Measurements from ENCODE around the gene NOSTRIN. TPM values are rescaled to one million over a fixed set of nuclear protein-coding genes. Genes with fewer than 3 reads are reported as not detected.

Gene NOSTRIN
- total and polyA plus RNA-seq, 2 donors (not counting 3 experiments of a cell fraction or from before 2014, with no cell fraction given): 0.03 to 0.75 TPM

GRCh38 chr2:168805615-168806014, 3.2 kb downstream of the NOSTRIN start:
- CTCF ChIA-PET: interaction anchor here (2.0 kb wide), 1 partner anchor 459 kb away, joined by 5 read pairs; no protein-coding TSS in a partner anchor
- TF ChIP-seq MYC (IDR thresholded peaks at IDR 0.05; ENCODE audit: low read depth, low read length): no peak
- TF ChIP-seq GATA2 (IDR thresholded peaks at IDR 0.05; ENCODE audit: insufficient read depth, insufficient read length, low read depth, low read length): no peak
- no peak for TF ChIP-seq FOS (IDR thresholded peaks at IDR 0.05; ENCODE audit: borderline replicate concordance, insufficient read depth, low read length)
- no peak for TF ChIP-seq JUN (IDR thresholded peaks at IDR 0.05; ENCODE audit: borderline replicate concordance, insufficient read depth, insufficient read length, low read depth)
- TF ChIP-seq, protein P1, sequence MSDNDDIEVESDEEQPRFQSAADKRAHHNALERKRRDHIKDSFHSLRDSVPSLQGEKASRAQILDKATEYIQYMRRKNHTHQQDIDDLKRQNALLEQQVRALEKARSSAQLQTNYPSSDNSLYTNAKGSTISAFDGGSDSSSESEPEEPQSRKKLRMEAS (IDR thresholded peaks at IDR 0.05; ENCODE audit: insufficient read depth, insufficient read length): no peak
- TF ChIP-seq EZH2 (IDR thresholded peaks at IDR 0.05; ENCODE audit: borderline replicate concordance, low read depth, low read length, severe bottlenecking): no peak
- TF ChIP-seq POLR2A (IDR thresholded peaks at IDR 0.05; ENCODE audit: low read depth, low read length): no peak
- TF ChIP-seq, protein P2, sequence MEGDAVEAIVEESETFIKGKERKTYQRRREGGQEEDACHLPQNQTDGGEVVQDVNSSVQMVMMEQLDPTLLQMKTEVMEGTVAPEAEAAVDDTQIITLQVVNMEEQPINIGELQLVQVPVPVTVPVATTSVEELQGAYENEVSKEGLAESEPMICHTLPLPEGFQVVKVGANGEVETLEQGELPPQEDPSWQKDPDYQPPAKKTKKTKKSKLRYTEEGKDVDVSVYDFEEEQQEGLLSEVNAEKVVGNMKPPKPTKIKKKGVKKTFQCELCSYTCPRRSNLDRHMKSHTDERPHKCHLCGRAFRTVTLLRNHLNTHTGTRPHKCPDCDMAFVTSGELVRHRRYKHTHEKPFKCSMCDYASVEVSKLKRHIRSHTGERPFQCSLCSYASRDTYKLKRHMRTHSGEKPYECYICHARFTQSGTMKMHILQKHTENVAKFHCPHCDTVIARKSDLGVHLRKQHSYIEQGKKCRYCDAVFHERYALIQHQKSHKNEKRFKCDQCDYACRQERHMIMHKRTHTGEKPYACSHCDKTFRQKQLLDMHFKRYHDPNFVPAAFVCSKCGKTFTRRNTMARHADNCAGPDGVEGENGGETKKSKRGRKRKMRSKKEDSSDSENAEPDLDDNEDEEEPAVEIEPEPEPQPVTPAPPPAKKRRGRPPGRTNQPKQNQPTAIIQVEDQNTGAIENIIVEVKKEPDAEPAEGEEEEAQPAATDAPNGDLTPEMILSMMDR (IDR thresholded peaks at IDR 0.05; ENCODE audit: extremely low read depth in 1 of 2, insufficient read depth in 1 of 2, low read depth in 1 of 2, low read length in 2 of 2): no peak
- no peak for TF ChIP-seq POLR2AphosphoS5 (IDR thresholded peaks at IDR 0.05; ENCODE audit: insufficient read depth, low read depth, low read length)
- POLR2A ChIA-PET: no interaction called here
- DNase-seq (ENCODE audit: low read depth, low spot score) (no peak), FAIRE-seq (no peak)
- intact Hi-C loops (cut with micrococcal nuclease): no loop called here
- no peak overlapping the region for H2AFZ ChIP-seq (ENCODE audit: low read depth, low read length)
- H3K9me3 ChIP-seq (replicated peaks; ENCODE audit: control insufficient read depth, insufficient read depth, low read length): no peaks in the 10 kb centered on the region
- H3K9ac ChIP-seq (replicated peaks; ENCODE audit: extremely low read depth, insufficient read depth, low read length): no peak overlapping the region
- H3K27ac ChIP-seq (ENCODE audit: insufficient read depth, low read depth, low read length): no peak overlapping the region
- no peaks in the 10 kb centered on the region for H3K36me3 ChIP-seq (ENCODE audit: control insufficient read depth in 2 of 2, extremely low read depth in 1 of 2, insufficient read depth in 2 of 2, low read length in 2 of 2)
- no peak overlapping the region for H3K4me2 ChIP-seq (ENCODE audit: insufficient read depth, low read length)
- H3K27me3 ChIP-seq (ENCODE audit: control insufficient read depth in 2 of 2, insufficient read depth in 2 of 2, low read length in 2 of 2): no peaks in the 10 kb centered on the region
- dilution Hi-C loops (cut with MboI; ENCODE audit: extremely low pct_ligation_motif_present, low sequenced_read_pairs): no loop called here
- BruUV-seq (replicated peaks): no TSS peak
- no peaks in the 10 kb centered on the region for H4K20me1 ChIP-seq (replicated peaks; ENCODE audit: control insufficient read depth, extremely low read depth, insufficient read depth, low read length)
- no peak overlapping the region for H3K4me3 ChIP-seq (replicated peaks in 1 of 3; ENCODE audit: insufficient read depth in 1 of 3, low read depth in 1 of 3, low read length in 3 of 3)
- H3K4me1 ChIP-seq (ENCODE audit: control insufficient read depth, extremely low read depth, insufficient read depth, low read length): no peaks in the 10 kb centered on the region
- no peaks in the 10 kb centered on the region for H3K79me2 ChIP-seq (ENCODE audit: control insufficient read depth, insufficient read depth, low read length)
- H3K9me1 ChIP-seq (replicated peaks; ENCODE audit: control insufficient read depth, extremely low read depth, insufficient read depth, low read length): no peaks in the 10 kb centered on the region
